Activated CD4-positive, alpha-beta T cell treated with anti-CD3 and anti-CD28 coated beads for 36 hours (primary cell): Measurements from ENCODE around the gene PDIA4. TPM values are rescaled to one million over a fixed set of nuclear protein-coding genes. Genes with fewer than 3 reads are reported as not detected.
"Not testable (repeated sequence)": the region's sequence is repeated elsewhere in the genome, so short reads cannot be mapped to it uniquely, and the experiment has no call there.

ENCODE experiments used
- ATAC-seq: fragments of 200-7000 bp; cut with Tn5 transposase; one replicate; pipeline ENCODE4 v1.10.0; 2021; ENCODE audit warnings: mild to moderate bottlenecking, moderate library complexity
- CTCF ChIA-PET: fragments of 350-600 bp; sonication (Branson Sonifier 250); formaldehyde crosslinking; loops from one replicate; lab custom pipeline; 2021; ENCODE audit warnings: antibody characterized with exemption; lab: Charles Lee
- POLR2A ChIA-PET: fragments of 350-600 bp; sonication (Branson Sonifier 250); formaldehyde crosslinking; loops from one replicate; lab custom pipeline; 2021; ENCODE audit warnings: antibody characterized with exemption, inconsistent platforms; lab: Charles Lee
- DNase-seq: peaks from one replicate; pipeline ENCODE4 v3.0.0-alpha.2; 2020
- H3K27ac Mint-ChIP-seq: one replicate; pipeline ENCODE4 v1.8.0; 2021; ENCODE audit warnings: mixed read lengths
- H3K27me3 Mint-ChIP-seq: one replicate; pipeline ENCODE4 v1.8.0; 2021; ENCODE audit warnings: mixed read lengths
- H3K36me3 Mint-ChIP-seq: one replicate; pipeline ENCODE4 v1.8.0; 2021; ENCODE audit warnings: low read depth, mixed read lengths
- H3K4me1 Mint-ChIP-seq: one replicate; pipeline ENCODE4 v1.8.0; 2021; ENCODE audit warnings: mixed read lengths
- H3K4me3 Mint-ChIP-seq: one replicate; pipeline ENCODE4 v1.8.0; 2021; ENCODE audit warnings: mild to moderate bottlenecking, moderate library complexity, mixed read lengths
- H3K9me3 Mint-ChIP-seq: one replicate; pipeline ENCODE4 v1.8.0; 2021; ENCODE audit warnings: low read depth, mixed read lengths
- intact Hi-C, 2 experiments: fragments of 100-400 bp; cut with DNase I in 1 of 2; cut with micrococcal nuclease in 1 of 2; formaldehyde crosslinking; loops; one replicate each; pipeline versions ENCODE4 v1.14.2 to v1.15.1; 2022 to 2024; cut with DNase I, micrococcal nuclease
- total RNA-seq, 2 experiments: library from RNA; stranded (reverse); gene quantifications; one replicate each; pipeline ENCODE4 v1.2.3, GENCODE V29; 2021

Gene PDIA4
- total RNA-seq, 2 experiments from 2014 or later, result 88.3 to 90.1 TPM

- ChIA-PET CTCF (interaction anchor here (0.6 kb wide), 1 partner anchor 26 kb away, joined by 6 read pairs; no protein-coding TSS in a partner anchor), POLR2A (no interaction called here)
- no peak for ATAC-seq
- H3K36me3 Mint-ChIP-seq, result peaks cover 4% of the 10 kb centered on the region
- H3K4me1 Mint-ChIP-seq, result peaks cover 8% of the 10 kb centered on the region
- H3K27ac Mint-ChIP-seq, result no peak overlapping the region
- H3K4me3 Mint-ChIP-seq, result no peak overlapping the region
- intact Hi-C loops, result loop anchor here in 1 of 2 experiments (10.0 kb wide), 1 partner anchor 799 kb away; no protein-coding TSS in a partner anchor
- H3K27me3 Mint-ChIP-seq, result no peaks in the 10 kb centered on the region
- DNase-seq, result no peak
- no peaks in the 10 kb centered on the region for H3K9me3 Mint-ChIP-seq
These were observed 35.2 kb upstream of the PDIA4 start for GRCh38 chr7:149063476-149063875.

- H3K9me3 Mint-ChIP-seq, result not testable (repeated sequence)
- intact Hi-C loops, result loop anchor here in 1 of 2 experiments (10.0 kb wide), 1 partner anchor 798 kb away; no protein-coding TSS in a partner anchor
- CTCF ChIA-PET, result interaction anchor here (0.6 to 1.7 kb wide), 2 partner anchors 38 to 85 kb away, joined by 3 read pairs; partner anchors contain the start of gene ZNF398
These were observed 34.1 kb upstream of the PDIA4 start for GRCh38 chr7:149062217-149062899.

GRCh38 chr7:149060156-149060555, 31.9 kb upstream of the PDIA4 start:
- Mint-ChIP-seq H3K27me3 (no peaks in the 10 kb centered on the region), H3K4me1 (peaks cover 5% of the 10 kb centered on the region), H3K9me3 (no peaks in the 10 kb centered on the region), H3K27ac (no peak overlapping the region), H3K36me3 (no peaks in the 10 kb centered on the region), H3K4me3 (no peak overlapping the region)
- ChIA-PET CTCF (interaction anchor here (0.6 to 1.2 kb wide), 3 partner anchors 12 to 78 kb away, joined by 3 to 5 read pairs (median 3); no protein-coding TSS in a partner anchor), POLR2A (no interaction called here)
- ATAC-seq (no peak), DNase-seq (no peak)
- intact Hi-C loops, result loop anchor here in 1 of 2 experiments (10.0 kb wide), 1 partner anchor 795 kb away; no protein-coding TSS in a partner anchor

More at GRCh38 chr7:149062217-149062899, 34.1 kb upstream of the PDIA4 start:
- H3K27me3 Mint-ChIP-seq, H3K4me1 Mint-ChIP-seq, H3K4me3 Mint-ChIP-seq, H3K36me3 Mint-ChIP-seq, ATAC-seq, DNase-seq, H3K27ac Mint-ChIP-seq: not testable (repeated sequence)
- POLR2A ChIA-PET, result interaction anchor here (0.6 kb wide), 1 partner anchor 13 kb away, joined by 3 read pairs; no protein-coding TSS in a partner anchor

GRCh38 chr7:149053885-149054284, 25.6 kb upstream of the PDIA4 start:
- Mint-ChIP-seq H3K9me3 (no peaks in the 10 kb centered on the region), H3K4me1 (no peaks in the 10 kb centered on the region), H3K36me3 (no peaks in the 10 kb centered on the region), H3K27me3 (no peaks in the 10 kb centered on the region), H3K27ac (no peak overlapping the region), H3K4me3 (no peak overlapping the region)
- intact Hi-C loops, result no loop called here
- CTCF ChIA-PET, result interaction anchor here (0.7 to 0.9 kb wide), 2 partner anchors 12 to 492 kb away, joined by 3 read pairs; no protein-coding TSS in a partner anchor
- no peak for DNase-seq
- POLR2A ChIA-PET, result no interaction called here
- no peak for ATAC-seq

GRCh38 chr7:149053384-149053783, 25.1 kb upstream of the PDIA4 start:
- intact Hi-C loops, result no loop called here
- no peak overlapping the region for H3K27ac Mint-ChIP-seq
- no peak overlapping the region for H3K4me3 Mint-ChIP-seq
- H3K36me3 Mint-ChIP-seq, result no peaks in the 10 kb centered on the region
- POLR2A ChIA-PET, result no interaction called here
- H3K27me3 Mint-ChIP-seq, result no peaks in the 10 kb centered on the region
- no peaks in the 10 kb centered on the region for H3K9me3 Mint-ChIP-seq
- no peaks in the 10 kb centered on the region for H3K4me1 Mint-ChIP-seq
- ATAC-seq (no peak), DNase-seq (no peak)
- CTCF ChIA-PET, result no interaction called here

GRCh38 chr7:149050941-149051340, 22.6 kb upstream of the PDIA4 start:
- Mint-ChIP-seq H3K27me3 (no peaks in the 10 kb centered on the region), H3K9me3 (no peaks in the 10 kb centered on the region), H3K4me1 (no peaks in the 10 kb centered on the region), H3K36me3 (no peaks in the 10 kb centered on the region), H3K27ac (no peak overlapping the region), H3K4me3 (no peak overlapping the region)
- POLR2A ChIA-PET, result no interaction called here
- DNase-seq (no peak), ATAC-seq (no peak)
- CTCF ChIA-PET, result interaction anchor here (0.7 kb wide), 1 partner anchor 15 kb away, joined by 4 read pairs; no protein-coding TSS in a partner anchor
- intact Hi-C loops, result no loop called here

GRCh38 chr7:149048805-149049204, 20.5 kb upstream of the PDIA4 start:
- ATAC-seq, result no peak
- intact Hi-C loops, result no loop called here
- no peaks in the 10 kb centered on the region for H3K36me3 Mint-ChIP-seq
- no peak overlapping the region for H3K27ac Mint-ChIP-seq
- no peaks in the 10 kb centered on the region for H3K9me3 Mint-ChIP-seq
- DNase-seq, result no peak
- H3K4me3 Mint-ChIP-seq, result no peak overlapping the region
- POLR2A ChIA-PET, result no interaction called here
- H3K27me3 Mint-ChIP-seq, result no peaks in the 10 kb centered on the region
- CTCF ChIA-PET, result interaction anchor here (0.9 to 1.7 kb wide), 4 partner anchors 16 to 42 kb away, joined by 3 to 7 read pairs (median 6); no protein-coding TSS in a partner anchor
- H3K4me1 Mint-ChIP-seq, result no peaks in the 10 kb centered on the region

GRCh38 chr7:149046416-149046815, 18.1 kb upstream of the PDIA4 start:
- POLR2A ChIA-PET, result no interaction called here
- no peaks in the 10 kb centered on the region for H3K4me1 Mint-ChIP-seq
- no peaks in the 10 kb centered on the region for H3K9me3 Mint-ChIP-seq
- H3K27me3 Mint-ChIP-seq, result no peaks in the 10 kb centered on the region
- no peak overlapping the region for H3K4me3 Mint-ChIP-seq
- H3K36me3 Mint-ChIP-seq, result no peaks in the 10 kb centered on the region
- H3K27ac Mint-ChIP-seq, result no peak overlapping the region
- no peak for DNase-seq
- no peak for ATAC-seq
- CTCF ChIA-PET, result no interaction called here
- intact Hi-C loops, result no loop called here

- POLR2A ChIA-PET, result no interaction called here
- ATAC-seq (no peak), DNase-seq (no peak)
- Mint-ChIP-seq H3K27me3 (no peaks in the 10 kb centered on the region), H3K4me1 (no peaks in the 10 kb centered on the region), H3K4me3 (no peak overlapping the region), H3K36me3 (no peaks in the 10 kb centered on the region), H3K9me3 (no peaks in the 10 kb centered on the region), H3K27ac (no peak overlapping the region)
- CTCF ChIA-PET, result no interaction called here
- intact Hi-C loops, result no loop called here
These were observed 15.6 kb upstream of the PDIA4 start for GRCh38 chr7:149043936-149044335.

- Mint-ChIP-seq H3K36me3 (peaks cover 2% of the 10 kb centered on the region), H3K27me3 (no peaks in the 10 kb centered on the region), H3K27ac (no peak overlapping the region), H3K9me3 (peaks cover 3% of the 10 kb centered on the region), H3K4me1 (no peaks in the 10 kb centered on the region), H3K4me3 (no peak overlapping the region)
- intact Hi-C loops, result no loop called here
- ChIA-PET POLR2A (no interaction called here), CTCF (interaction anchor here (0.7 kb wide), 1 partner anchor 585 kb away, joined by 3 read pairs; no protein-coding TSS in a partner anchor)
- no peak for DNase-seq
- no peak for ATAC-seq
These were observed 13.0 kb upstream of the PDIA4 start for GRCh38 chr7:149041350-149041749.

GRCh38 chr7:149038641-149039040, 10.3 kb upstream of the PDIA4 start:
- POLR2A ChIA-PET, DNase-seq, H3K4me3 Mint-ChIP-seq, intact Hi-C loops, ATAC-seq, H3K4me1 Mint-ChIP-seq, CTCF ChIA-PET, H3K9me3 Mint-ChIP-seq, H3K36me3 Mint-ChIP-seq, H3K27ac Mint-ChIP-seq, H3K27me3 Mint-ChIP-seq: not testable (repeated sequence)

- DNase-seq (no peak), ATAC-seq (no peak)
- H3K4me1 Mint-ChIP-seq, result no peaks in the 10 kb centered on the region
- ChIA-PET POLR2A (no interaction called here), CTCF (no interaction called here)
- H3K36me3 Mint-ChIP-seq, result peaks cover 2% of the 10 kb centered on the region
- no peak overlapping the region for H3K27ac Mint-ChIP-seq
- no peak overlapping the region for H3K4me3 Mint-ChIP-seq
- peaks cover 4% of the 10 kb centered on the region for H3K27me3 Mint-ChIP-seq
- H3K9me3 Mint-ChIP-seq, result peaks cover 3% of the 10 kb centered on the region
- intact Hi-C loops, result no loop called here
These were observed 8.4 kb upstream of the PDIA4 start for GRCh38 chr7:149036676-149037075.
